GM20431 (cell line): ENCODE results near the gene FKBP1A.

Source experiments
- in situ Hi-C: fragments of 300-500 bp; cut with MseI, MboI; formaldehyde crosslinking; loops from one replicate; pipeline ENCODE4 v1.15.0; 2020; ENCODE audit warnings: low sequenced_read_pairs; ENCODE audit not compliant: unreplicated experiment

Gene FKBP1A

GRCh38 chr20:1324598-1325172, 68.2 kb downstream of the FKBP1A start:
- in situ Hi-C loops: loop anchor here (25.0 kb wide), 1 partner anchor 113 kb away; no protein-coding TSS in a partner anchor

- in situ Hi-C loops: loop anchor here (25.0 kb wide), 1 partner anchor 113 kb away; no protein-coding TSS in a partner anchor
Observed at GRCh38 chr20:1323830-1324597, 68.8 kb downstream of the FKBP1A start.

GRCh38 chr20:1323256-1323655, 69.6 kb downstream of the FKBP1A start:
- in situ Hi-C loops: loop anchor here (25.0 kb wide), 1 partner anchor 114 kb away; no protein-coding TSS in a partner anchor

- in situ Hi-C loops: loop anchor here (25.0 kb wide), 1 partner anchor 115 kb away; no protein-coding TSS in a partner anchor
Observed at GRCh38 chr20:1322511-1323245, 70.2 kb downstream of the FKBP1A start.

GRCh38 chr20:1321654-1321939, 71.3 kb downstream of the FKBP1A start:
- in situ Hi-C loops: loop anchor here (25.0 kb wide), 1 partner anchor 116 kb away; no protein-coding TSS in a partner anchor

GRCh38 chr20:1320902-1321653, 71.8 kb downstream of the FKBP1A start:
- in situ Hi-C loops: loop anchor here (25.0 kb wide), 1 partner anchor 116 kb away; no protein-coding TSS in a partner anchor

- in situ Hi-C loops: loop anchor here (25.0 kb wide), 1 partner anchor 117 kb away; no protein-coding TSS in a partner anchor
Observed at GRCh38 chr20:1320016-1320415, 72.8 kb downstream of the FKBP1A start.

GRCh38 chr20:1319462-1319861, 73.4 kb downstream of the FKBP1A start:
- in situ Hi-C loops: loop anchor here (25.0 kb wide), 1 partner anchor 118 kb away; no protein-coding TSS in a partner anchor

GRCh38 chr20:1319051-1319450, 73.8 kb downstream of the FKBP1A start:
- in situ Hi-C loops: loop anchor here (25.0 kb wide), 1 partner anchor 118 kb away; no protein-coding TSS in a partner anchor
